T-cell (primary cell): ENCODE data around the gene KAT2A. TPM values are rescaled to one million over a fixed set of nuclear protein-coding genes. Genes with fewer than 3 reads are reported as not detected.

Experiments used
- ATAC-seq, 4 experiments: fragments of 200-7000 bp in 3 of 4; fragments of 150-1000 bp in 1 of 4; cut with Tn5 transposase; replicated peaks in 1 of 4; 1 replicate in 3 of 4; 2 replicates in 1 of 4; pipeline ENCODE4 v1.10.0; 2021; ENCODE audit warnings: moderate library complexity in 3 of 4, mild to moderate bottlenecking in 2 of 4, moderate number of reproducible peaks in 1 of 4
- CTCF ChIA-PET, 2 donors: fragments of 300-600 bp; sonication (Branson Sonifier 250); formaldehyde crosslinking; loops; one replicate each; lab custom pipeline; 2022; ENCODE audit warnings: antibody characterized with exemption in 2 of 2; lab: Charles Lee
- POLR2A ChIA-PET, 2 donors: fragments of 300-600 bp; sonication (Branson Sonifier 250); formaldehyde crosslinking; loops; one replicate each; lab custom pipeline; 2022; ENCODE audit warnings: antibody characterized with exemption in 2 of 2; lab: Charles Lee
- DNase-seq, 35 experiments: peaks; one replicate each; pipeline versions ENCODE4 v3.0.0 to v3.0.0-alpha.2; 2013 to 2023
- H3K27ac ChIP-seq: one replicate; pipeline ENCODE4 v1.5.1; 2013; ENCODE audit warnings: low read length
- H3K27me3 ChIP-seq, 2 experiments: replicated peaks in 1 of 2; 1 replicate in 1 of 2; 2 replicates in 1 of 2; pipeline versions ENCODE4 v1.6.1 to v1.7.0; 2013; ENCODE audit warnings: low read length in 1 of 2, mixed read lengths in 1 of 2; ENCODE audit not compliant: control insufficient read depth in 2 of 2, insufficient read depth in 2 of 2; ENCODE audit errors: extremely low read depth in 1 of 2
- H3K36me3 ChIP-seq, 2 donors: 1 replicate in 1 of 2; 2 replicates in 1 of 2; pipeline versions ENCODE4 v1.6.1 to v1.7.0; 2013; ENCODE audit warnings: low read length in 1 of 2; ENCODE audit not compliant: control insufficient read depth in 2 of 2, insufficient read depth in 1 of 2; ENCODE audit errors: extremely low read depth in 1 of 2
- H3K4me1 ChIP-seq, 2 experiments: 1 replicate in 1 of 2; 2 replicates in 1 of 2; pipeline versions ENCODE4 v1.6.1 to v1.7.0; 2013; ENCODE audit warnings: low read length in 2 of 2, mixed read lengths in 1 of 2; ENCODE audit not compliant: insufficient read depth in 2 of 2, control insufficient read depth in 1 of 2; ENCODE audit errors: extremely low read depth in 1 of 2
- H3K4me3 ChIP-seq, 2 donors: 1 replicate in 1 of 2; 2 replicates in 1 of 2; pipeline versions ENCODE4 v1.5.1 to v1.7.0; 2013; ENCODE audit warnings: mild to moderate bottlenecking in 2 of 2, low read length in 1 of 2, moderate library complexity in 1 of 2; ENCODE audit not compliant: control insufficient read depth in 1 of 2; ENCODE audit errors: extremely low read depth in 1 of 2
- H3K9me3 ChIP-seq: 2 replicates; pipeline ENCODE4 v1.7.0; 2013
- H3K27ac Mint-ChIP-seq, 2 donors: one replicate each; pipeline ENCODE4 v1.8.0; 2020 to 2021; ENCODE audit warnings: mild to moderate bottlenecking in 2 of 2, mixed read lengths in 2 of 2
- H3K27me3 Mint-ChIP-seq, 2 donors: one replicate each; pipeline ENCODE4 v1.8.0; 2021 to 2022; ENCODE audit warnings: mixed read lengths in 2 of 2
- H3K36me3 Mint-ChIP-seq: one replicate; pipeline ENCODE4 v1.8.0; 2021; ENCODE audit warnings: mixed read lengths
- H3K4me1 Mint-ChIP-seq, 3 donors: one replicate each; pipeline ENCODE4 v1.8.0; 2020 to 2022; ENCODE audit warnings: mixed read lengths in 3 of 3, mild to moderate bottlenecking in 1 of 3
- H3K4me3 Mint-ChIP-seq, 3 donors: one replicate each; pipeline ENCODE4 v1.8.0; 2020 to 2022; ENCODE audit warnings: mild to moderate bottlenecking in 3 of 3, mixed read lengths in 3 of 3, moderate library complexity in 3 of 3
- H3K9me3 Mint-ChIP-seq, 3 donors: one replicate each; pipeline ENCODE4 v1.8.0; 2020 to 2022; ENCODE audit warnings: mixed read lengths in 3 of 3
- WGBS: methylation state at CpG from one replicate; pipeline ENCODE4 v1.1.5; 2013; ENCODE audit warnings: missing lambda C conversion rate; ENCODE audit not compliant: insufficient coverage; 5-methylcytosine and 5-hydroxymethylcytosine counted together
- total RNA-seq, 35 experiments: library from RNA in 6 of 35; stranded (reverse) in 6 of 35; fragments of 120-200 nt in 1 of 35; gene quantifications; one replicate each; pipeline versions ENCODE4 v1.2.1 to v1.2.4 and lab custom pipeline; 2013 to 2026

KAT2A gene
- total RNA-seq, 5 donors from 2014 or later (not counting 1 experiment from before 2014, with no cell fraction given) = 41.1 to 75.5 (median 61.1) TPM

GRCh38 chr17:42075789-42076188, 45.4 kb downstream of the KAT2A start:
- Histone ChIP-seq H3K27me3 (peaks cover 0 to 46% of the 10 kb centered on the region in 2 experiments), H3K36me3 (no peaks in the 10 kb centered on the region), H3K9me3 (no peaks in the 10 kb centered on the region), H3K4me3 (no peak overlapping the region), H3K27ac (no peak overlapping the region), H3K4me1 (peaks cover 2 to 14% of the 10 kb centered on the region in 2 experiments)
- ATAC-seq (no peak), DNase-seq (no peak)
- H3K27me3 Mint-ChIP-seq = peaks cover 3 to 31% of the 10 kb centered on the region in 2 donors
- ChIA-PET POLR2A (no interaction called here), CTCF (no interaction called here)
- WGBS = 84% methylated on average over 5 of the region's 6 CpGs
- peaks cover 6 to 7% (median 7%) of the 10 kb centered on the region in 3 donors for H3K4me1 Mint-ChIP-seq
- H3K36me3 Mint-ChIP-seq = no peaks in the 10 kb centered on the region
- H3K4me3 Mint-ChIP-seq = no peak overlapping the region
- no peak overlapping the region for H3K27ac Mint-ChIP-seq
- no peaks in the 10 kb centered on the region for H3K9me3 Mint-ChIP-seq

- Mint-ChIP-seq H3K4me1 (peaks cover 6 to 7% (median 7%) of the 10 kb centered on the region in 3 donors), H3K27ac (no peak overlapping the region), H3K9me3 (no peaks in the 10 kb centered on the region), H3K36me3 (no peaks in the 10 kb centered on the region), H3K4me3 (peak overlapping the region in 2 of 3 donors; percentile 46 to 61), H3K27me3 (peaks cover 3 to 35% of the 10 kb centered on the region in 2 donors)
- peaks cover 2 to 16% of the 10 kb centered on the region in 2 experiments for H3K4me1 ChIP-seq
- peak overlapping the region; percentile 23 to 62 for H3K4me3 ChIP-seq
- DNase-seq (no peak), ATAC-seq (peak in 3 of 4 experiments; percentile 30 to 43 (median 33))
- ChIA-PET POLR2A (no interaction called here), CTCF (interaction anchor here in 1 of 2 donors (1.2 kb wide), 1 partner anchor 19 kb away, joined by 4 read pairs; no protein-coding TSS in a partner anchor)
- no peak overlapping the region for H3K27ac ChIP-seq
- no peaks in the 10 kb centered on the region for H3K36me3 ChIP-seq
- 8% methylated on average over 59 of the region's 67 CpGs for WGBS
- H3K9me3 ChIP-seq = no peaks in the 10 kb centered on the region
- peaks cover 0 to 53% of the 10 kb centered on the region in 2 experiments for H3K27me3 ChIP-seq
These were observed 48.6 kb downstream of the KAT2A start for GRCh38 chr17:42072323-42073187.

- peaks cover 6 to 9% (median 7%) of the 10 kb centered on the region in 3 donors for H3K4me1 Mint-ChIP-seq
- H3K36me3 Mint-ChIP-seq = no peaks in the 10 kb centered on the region
- no CpG with 5 or more reads among the region's 3 CpGs for whole genome bisulfite sequencing
- peaks cover 0 to 57% of the 10 kb centered on the region in 2 experiments for H3K27me3 ChIP-seq
- H3K27me3 Mint-ChIP-seq = peaks cover 3 to 35% of the 10 kb centered on the region in 2 donors
- ChIA-PET POLR2A (no interaction called here), CTCF (interaction anchor here in 1 of 2 donors (1.2 kb wide), 1 partner anchor 20 kb away, joined by 4 read pairs; no protein-coding TSS in a partner anchor)
- no peaks in the 10 kb centered on the region for H3K9me3 ChIP-seq
- peak overlapping the region; percentile 23 to 62 for H3K4me3 ChIP-seq
- H3K27ac Mint-ChIP-seq = no peak overlapping the region
- H3K4me1 ChIP-seq = peaks cover 2 to 21% of the 10 kb centered on the region in 2 experiments
- DNase-seq (peak in 2 of 35 experiments; percentile 18 to 19), ATAC-seq (peak in 3 of 4 experiments; percentile 37 to 54 (median 48))
- H3K9me3 Mint-ChIP-seq = no peaks in the 10 kb centered on the region
- H3K36me3 ChIP-seq = no peaks in the 10 kb centered on the region
- peak overlapping the region in 2 of 3 donors; percentile 46 to 61 for H3K4me3 Mint-ChIP-seq
- H3K27ac ChIP-seq = no peak overlapping the region
These were observed 49.4 kb downstream of the KAT2A start for GRCh38 chr17:42071810-42072209.

- Mint-ChIP-seq H3K36me3 (no peaks in the 10 kb centered on the region), H3K9me3 (no peaks in the 10 kb centered on the region), H3K27ac (no peak overlapping the region), H3K4me3 (no peak overlapping the region), H3K4me1 (peaks cover 16 to 25% (median 22%) of the 10 kb centered on the region in 3 donors), H3K27me3 (peaks cover 0 to 31% of the 10 kb centered on the region in 2 donors)
- ATAC-seq (no peak), DNase-seq (no peak)
- WGBS = 63% methylated on average over 3 of the region's 3 CpGs
- peaks cover 0 to 48% of the 10 kb centered on the region in 2 experiments for H3K27me3 ChIP-seq
- no peaks in the 10 kb centered on the region for H3K9me3 ChIP-seq
- peaks cover 8 to 38% of the 10 kb centered on the region in 2 experiments for H3K4me1 ChIP-seq
- ChIA-PET CTCF (no interaction called here), POLR2A (no interaction called here)
- H3K27ac ChIP-seq = no peak overlapping the region
- no peak overlapping the region for H3K4me3 ChIP-seq
- no peaks in the 10 kb centered on the region for H3K36me3 ChIP-seq
These were observed 52.2 kb downstream of the KAT2A start for GRCh38 chr17:42068979-42069378.

- peaks cover 0 to 18% of the 10 kb centered on the region in 2 donors for H3K27me3 Mint-ChIP-seq
- ATAC-seq (peak; percentile 25 to 48 (median 45)), DNase-seq (peak; percentile 15 to 79 (median 61))
- no peak overlapping the region for H3K27ac ChIP-seq
- H3K36me3 Mint-ChIP-seq = no peaks in the 10 kb centered on the region
- H3K9me3 ChIP-seq = no peaks in the 10 kb centered on the region
- peaks cover 23 to 29% (median 29%) of the 10 kb centered on the region in 3 donors for H3K4me1 Mint-ChIP-seq
- WGBS = 48% methylated on average over 8 of the region's 12 CpGs
- ChIA-PET POLR2A (no interaction called here), CTCF (interaction anchor here (0.6 to 1.8 kb wide), 7 partner anchors 24 to 76 kb away, joined by 3 to 8 read pairs (median 3); no protein-coding TSS in a partner anchor)
- peaks cover 0 to 45% of the 10 kb centered on the region in 2 experiments for H3K27me3 ChIP-seq
- no peaks in the 10 kb centered on the region for H3K9me3 Mint-ChIP-seq
- no peak overlapping the region for H3K4me3 Mint-ChIP-seq
- H3K27ac Mint-ChIP-seq = no peak overlapping the region
- H3K4me1 ChIP-seq = peaks cover 15 to 45% of the 10 kb centered on the region in 2 experiments
- no peaks in the 10 kb centered on the region for H3K36me3 ChIP-seq
- no peak overlapping the region for H3K4me3 ChIP-seq
These were observed 53.6 kb downstream of the KAT2A start for GRCh38 chr17:42067371-42068091.
